ENCODE measurements around the gene PEAK1.

PEAK1 gene

GRCh38 chr15:77120576-77120975 lies 299.3 kb downstream of the PEAK1 start:
- DNase-seq, result no peak

GRCh38 chr15:77119446-77119845 lies 300.5 kb downstream of the PEAK1 start:
- DNase-seq, result no peak

- DNase-seq, result peak; percentile 72
Observed at GRCh38 chr15:77118882-77119321, 301.0 kb downstream of the PEAK1 start.

- DNase-seq, result no peak
Observed at GRCh38 chr15:77115179-77115578, 304.7 kb downstream of the PEAK1 start.

GRCh38 chr15:77112838-77113504 lies 306.9 kb downstream of the PEAK1 start:
- no peak for DNase-seq

GRCh38 chr15:77111789-77112188 lies 308.1 kb downstream of the PEAK1 start:
- DNase-seq, result no peak

- peak; percentile 72 for DNase-seq
Observed at GRCh38 chr15:77107531-77108355, 312.2 kb downstream of the PEAK1 start.

GRCh38 chr15:77107068-77107467 lies 312.8 kb downstream of the PEAK1 start:
- no peak for DNase-seq

GRCh38 chr15:77104155-77104554 lies 315.7 kb downstream of the PEAK1 start:
- DNase-seq, result no peak

GRCh38 chr15:77099741-77100463 lies 320.0 kb downstream of the PEAK1 start:
- no peak for DNase-seq

GRCh38 chr15:77098572-77098971 lies 321.3 kb downstream of the PEAK1 start:
- DNase-seq, result no peak

- DNase-seq, result no peak
Observed at GRCh38 chr15:77097921-77098320, 322.0 kb downstream of the PEAK1 start.

- DNase-seq, result no peak
Observed at GRCh38 chr15:77097248-77097721, 322.6 kb downstream of the PEAK1 start.

- DNase-seq, result no peak
Observed at GRCh38 chr15:77096541-77096940, 323.4 kb downstream of the PEAK1 start.

- DNase-seq, result no peak
Observed at GRCh38 chr15:77096138-77096537, 323.8 kb downstream of the PEAK1 start.

- DNase-seq, result peak; percentile 10
Observed at GRCh38 chr15:77094397-77095030, 325.4 kb downstream of the PEAK1 start.

GRCh38 chr15:77093436-77093835 lies 326.5 kb downstream of the PEAK1 start:
- no peak for DNase-seq

- DNase-seq, result no peak
Observed at GRCh38 chr15:77091097-77091496, 328.8 kb downstream of the PEAK1 start.

GRCh38 chr15:77087213-77087612 lies 332.7 kb downstream of the PEAK1 start:
- no peak for DNase-seq

GRCh38 chr15:77085297-77085696 lies 334.6 kb downstream of the PEAK1 start:
- DNase-seq, result peak; percentile 18

- DNase-seq, result no peak
Observed at GRCh38 chr15:77084436-77084835, 335.5 kb downstream of the PEAK1 start.

GRCh38 chr15:77083381-77084160 lies 336.3 kb downstream of the PEAK1 start:
- peak; percentile 96 for DNase-seq
